ENCODE data around the gene DPP4.

GRCh38 chr2:162025121-162025911 is 48.7 kb downstream of the DPP4 start:
- TF ChIP-seq, protein P1, sequence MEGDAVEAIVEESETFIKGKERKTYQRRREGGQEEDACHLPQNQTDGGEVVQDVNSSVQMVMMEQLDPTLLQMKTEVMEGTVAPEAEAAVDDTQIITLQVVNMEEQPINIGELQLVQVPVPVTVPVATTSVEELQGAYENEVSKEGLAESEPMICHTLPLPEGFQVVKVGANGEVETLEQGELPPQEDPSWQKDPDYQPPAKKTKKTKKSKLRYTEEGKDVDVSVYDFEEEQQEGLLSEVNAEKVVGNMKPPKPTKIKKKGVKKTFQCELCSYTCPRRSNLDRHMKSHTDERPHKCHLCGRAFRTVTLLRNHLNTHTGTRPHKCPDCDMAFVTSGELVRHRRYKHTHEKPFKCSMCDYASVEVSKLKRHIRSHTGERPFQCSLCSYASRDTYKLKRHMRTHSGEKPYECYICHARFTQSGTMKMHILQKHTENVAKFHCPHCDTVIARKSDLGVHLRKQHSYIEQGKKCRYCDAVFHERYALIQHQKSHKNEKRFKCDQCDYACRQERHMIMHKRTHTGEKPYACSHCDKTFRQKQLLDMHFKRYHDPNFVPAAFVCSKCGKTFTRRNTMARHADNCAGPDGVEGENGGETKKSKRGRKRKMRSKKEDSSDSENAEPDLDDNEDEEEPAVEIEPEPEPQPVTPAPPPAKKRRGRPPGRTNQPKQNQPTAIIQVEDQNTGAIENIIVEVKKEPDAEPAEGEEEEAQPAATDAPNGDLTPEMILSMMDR (IDR thresholded peaks at IDR 0.05; ENCODE audit: low read length): no peak
- TF ChIP-seq EZH2phosphoT487 (IDR thresholded peaks at IDR 0.05; ENCODE audit: low read length) (no peak), EZH2 (optimal IDR thresholded peaks at IDR 0.05; ENCODE audit: low read depth, low read length) (no peak)

Data from MM.1S (cell line).